RWPE1 (cell line): ENCODE measurements around the gene CPED1.

Source experiments
- CTCF ChIA-PET: fragments of 350-600 bp; sonication (Branson Sonifier 250); formaldehyde crosslinking; extraction: SDS; loops from one replicate; lab custom pipeline; 2021; lab: Yijun Ruan, JAX
- POLR2A ChIA-PET: fragments of 400-600 bp; formaldehyde crosslinking; extraction: SDS; loops from one replicate; lab custom pipeline; 2020; ENCODE audit warnings: antibody characterized with exemption; ENCODE audit not compliant: low non-redundant PET; lab: Yijun Ruan, JAX
- DNase-seq: peaks from one replicate; pipeline ENCODE4 v3.0.0; 2012; ENCODE audit warnings: low spot score
- H3K27ac ChIP-seq: fragments of 450-650 bp; 2 replicates; pipeline ENCODE4 v1.5.1; 2017
- CTCF ChIP-seq: fragments of 450-650 bp; conservative IDR thresholded peaks from 2 replicates; pipeline ENCODE4 v1.5.1; 2017; ENCODE audit warnings: low read depth, mild to moderate bottlenecking

CPED1 gene

GRCh38 chr7:121008816-121009215 is 20.3 kb downstream of the CPED1 start:
- H3K27ac ChIP-seq, result no peak overlapping the region
- no peak for TF ChIP-seq CTCF
- no peak for DNase-seq
- ChIA-PET CTCF (interaction anchor here (0.6 kb wide), 1 partner anchor 542 kb away, joined by 3 read pairs; no protein-coding TSS in a partner anchor), POLR2A (no interaction called here)

GRCh38 chr7:121011401-121011800 is 22.9 kb downstream of the CPED1 start:
- DNase-seq, result no peak
- no peak for TF ChIP-seq CTCF
- CTCF ChIA-PET, result interaction anchor here (0.6 to 1.0 kb wide), 2 partner anchors 10 to 415 kb away, joined by 3 to 5 read pairs; no protein-coding TSS in a partner anchor
- H3K27ac ChIP-seq, result no peak overlapping the region
- POLR2A ChIA-PET, result no interaction called here

GRCh38 chr7:121012170-121012874 is 23.8 kb downstream of the CPED1 start:
- ChIA-PET POLR2A (no interaction called here), CTCF (interaction anchor here (0.8 to 1.0 kb wide), 2 partner anchors 9 to 433 kb away, joined by 3 read pairs; no protein-coding TSS in a partner anchor)
- no peak for DNase-seq
- no peak for TF ChIP-seq CTCF
- no peak overlapping the region for H3K27ac ChIP-seq

GRCh38 chr7:121012919-121013318 is 24.4 kb downstream of the CPED1 start:
- DNase-seq, result no peak
- TF ChIP-seq CTCF, result no peak
- no peak overlapping the region for H3K27ac ChIP-seq
- ChIA-PET POLR2A (no interaction called here), CTCF (interaction anchor here (0.8 kb wide), 1 partner anchor 432 kb away, joined by 3 read pairs; no protein-coding TSS in a partner anchor)

GRCh38 chr7:121015560-121015959 is 27.0 kb downstream of the CPED1 start:
- no peak for DNase-seq
- POLR2A ChIA-PET, result no interaction called here
- no peak overlapping the region for H3K27ac ChIP-seq
- CTCF ChIA-PET, result no interaction called here
- no peak for TF ChIP-seq CTCF

GRCh38 chr7:121016966-121017365 is 28.5 kb downstream of the CPED1 start:
- ChIA-PET CTCF (no interaction called here), POLR2A (no interaction called here)
- DNase-seq, result no peak
- no peak overlapping the region for H3K27ac ChIP-seq
- TF ChIP-seq CTCF, result no peak
